Measurements from ENCODE around the gene LOXL1. TPM values are rescaled to one million over a fixed set of nuclear protein-coding genes. Genes with fewer than 3 reads are reported as not detected.

Gene LOXL1
- total and polyA plus RNA-seq, 10 of the 15 experiments (the other 5 are each of a cell fraction or from before 2014, with no cell fraction given): 0.07 to 0.15 TPM; not detected in 8

- Histone ChIP-seq H3K4me1 (ENCODE audit: control insufficient read depth, insufficient read depth, low read length) (no peaks in the 10 kb centered on the region), H3K9ac (ENCODE audit: control insufficient read depth, insufficient read depth, low read length) (no peak overlapping the region), H4K20me1 (ENCODE audit: control insufficient read depth, insufficient read depth) (no peaks in the 10 kb centered on the region), H3K27me3 (replicated peaks in 1 of 2; ENCODE audit: control insufficient read depth in 2 of 2, insufficient read depth in 2 of 2, low read length in 1 of 2) (peaks cover 3 to 6% of the 10 kb centered on the region in 2 experiments; a peak in 3 of 4 replicates), H3K27ac (ENCODE audit: control insufficient read depth, insufficient read depth) (no peak overlapping the region), H3K36me3 (ENCODE audit: control insufficient read depth in 2 of 2, insufficient read depth in 2 of 2, low read length in 1 of 2) (no peaks in the 10 kb centered on the region), H3K79me2 (ENCODE audit: control insufficient read depth, insufficient read depth, low read length) (no peaks in the 10 kb centered on the region), H3K4me2 (ENCODE audit: control insufficient read depth, insufficient read depth) (no peak overlapping the region), H2AFZ (ENCODE audit: control insufficient read depth, low read depth, low read length) (no peak overlapping the region), H3K4me3 (no peak overlapping the region), H3K9me3 (replicated peaks; ENCODE audit: control insufficient read depth, insufficient read depth, low read length) (no peaks in the 10 kb centered on the region)
- BruUV-seq (replicated peaks): no TSS peak
- TF ChIP-seq IRF4 (IDR thresholded peaks at IDR 0.05; ENCODE audit: low read depth, low read length): no peak
- no peak for TF ChIP-seq POLR2AphosphoS5 (IDR thresholded peaks at IDR 0.05; ENCODE audit: low read length)
- TF ChIP-seq FOXM1 (IDR thresholded peaks at IDR 0.05; ENCODE audit: low read depth, low read length): no peak
- no peak for TF ChIP-seq ATF2 (IDR thresholded peaks at IDR 0.05; ENCODE audit: low read length)
- TF ChIP-seq ETV6 (conservative IDR thresholded peaks at IDR 0.05 in 1 of 2, IDR thresholded peaks at IDR 0.05 in 1 of 2; ENCODE audit: borderline replicate concordance in 1 of 2, low read depth in 1 of 2): no peak
- no peak for TF ChIP-seq NFYB (IDR thresholded peaks at IDR 0.05; ENCODE audit: insufficient read depth, low read depth, low read length)
- CTCF ChIA-PET: interaction anchor here (0.6 to 8.8 kb wide), 9 partner anchors 9 to 270 kb away, joined by 3 to 116 read pairs (median 5); partner anchors contain the start of gene TBC1D21
- intact Hi-C loops (cut with micrococcal nuclease; ENCODE audit: unreplicated experiment): no loop called here
- RAD21 ChIA-PET (ENCODE audit: unreplicated experiment): interaction anchor here (0.8 to 1.4 kb wide), 3 partner anchors 29 to 33 kb away, joined by 3 to 6 read pairs (median 4); partner anchors contain the start of gene TBC1D21
- ATAC-seq (no peak), FAIRE-seq (no peak), DNase-seq (ENCODE audit: low read depth, low spot score) (no peak)
- POLR2A ChIA-PET: interaction anchor here (0.6 kb wide), 1 partner anchor 1453 kb away, joined by 4 read pairs; no protein-coding TSS in a partner anchor
- SMC1A ChIA-PET (ENCODE audit: uncharacterized antibody, unreplicated experiment): interaction anchor here (1.9 to 4.8 kb wide), 2 partner anchors 9 to 33 kb away, joined by 5 to 43 read pairs; partner anchors contain the start of gene TBC1D21
- in situ Hi-C loops (cut with MboI): no loop called here
- whole genome bisulfite sequencing (ENCODE audit: insufficient coverage, insufficient replicate concordance, low lambda C conversion rate, missing lambda C conversion rate): 21% methylated on average over 4 of the region's 4 CpGs
Observed at GRCh38 chr15:73906346-73907034, 19.8 kb upstream of the LOXL1 start.
